ENCODE measurements around the gene RASSF3.

GRCh38 chr12:64678248-64678647 is 68.0 kb downstream of the RASSF3 start:
- TF ChIP-seq CTCF (IDR thresholded peaks at IDR 0.05; ENCODE audit: low read length) (peak; percentile 51), EZH2 (IDR thresholded peaks at IDR 0.05; ENCODE audit: borderline replicate concordance, low read length) (no peak)
